Measurements from ENCODE around the gene NGEF.

The NGEF gene

DNA sequence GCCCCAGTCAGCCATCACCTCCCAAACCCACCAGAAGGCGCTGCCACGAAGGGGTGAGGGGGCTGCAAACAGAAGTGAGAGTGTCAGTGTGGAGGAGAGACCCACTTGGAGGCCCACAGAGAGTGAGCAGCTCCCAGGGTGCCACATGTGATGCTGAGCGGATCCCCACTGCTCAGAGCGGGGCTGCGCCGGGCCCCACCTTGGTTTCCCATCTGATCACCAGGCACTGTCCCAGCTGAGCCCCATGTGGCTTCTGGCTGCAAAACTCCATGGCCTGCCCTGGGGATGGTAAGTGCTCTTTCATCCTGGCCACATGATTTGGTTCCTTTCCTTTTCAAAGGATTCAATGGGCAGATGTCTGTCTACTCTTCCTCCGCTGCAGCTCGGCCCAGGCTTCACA is 119.2 kb downstream of the NGEF start:
- no peak for DNase-seq

DNA sequence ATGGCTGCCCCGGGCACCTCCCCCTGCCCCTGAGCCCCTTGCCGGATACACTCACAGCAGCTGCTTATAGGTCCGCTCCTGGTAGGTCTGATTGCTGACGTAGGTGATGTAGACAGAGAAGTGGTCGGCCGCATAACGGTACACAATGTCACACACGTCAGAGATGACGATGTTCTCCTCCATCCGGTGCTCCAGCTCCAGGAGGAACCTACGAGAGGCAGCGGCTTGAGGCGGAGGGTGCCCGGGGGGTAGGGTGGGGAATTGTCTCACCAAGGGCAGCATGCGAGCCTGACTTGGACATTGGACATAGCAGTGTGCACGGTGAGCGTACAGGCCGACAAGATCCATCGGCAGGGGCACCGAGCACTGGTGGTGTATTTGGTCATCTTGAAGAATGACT is 120.2 kb downstream of the NGEF start:
- no peak for DNase-seq

DNA sequence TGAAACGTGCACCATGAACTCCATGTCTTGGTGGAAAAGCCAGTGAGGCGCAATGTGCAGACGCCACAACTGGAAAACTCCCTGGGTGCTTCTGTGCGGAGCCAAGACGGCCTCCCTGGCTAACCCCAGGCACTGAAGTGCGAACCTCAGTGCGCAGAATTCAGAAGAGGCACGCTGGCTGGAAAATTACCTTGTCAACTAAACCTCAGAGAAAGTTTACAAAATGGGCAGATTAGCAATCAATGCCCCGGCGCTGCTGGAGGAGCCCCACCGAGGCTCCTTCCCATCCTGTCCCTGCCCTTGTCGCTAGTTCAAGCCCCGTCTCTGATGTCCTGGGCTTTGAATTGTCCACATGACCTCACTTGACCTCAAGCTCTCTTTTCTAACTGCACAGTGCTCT is 120.8 kb downstream of the NGEF start:
- no peak for DNase-seq

DNA sequence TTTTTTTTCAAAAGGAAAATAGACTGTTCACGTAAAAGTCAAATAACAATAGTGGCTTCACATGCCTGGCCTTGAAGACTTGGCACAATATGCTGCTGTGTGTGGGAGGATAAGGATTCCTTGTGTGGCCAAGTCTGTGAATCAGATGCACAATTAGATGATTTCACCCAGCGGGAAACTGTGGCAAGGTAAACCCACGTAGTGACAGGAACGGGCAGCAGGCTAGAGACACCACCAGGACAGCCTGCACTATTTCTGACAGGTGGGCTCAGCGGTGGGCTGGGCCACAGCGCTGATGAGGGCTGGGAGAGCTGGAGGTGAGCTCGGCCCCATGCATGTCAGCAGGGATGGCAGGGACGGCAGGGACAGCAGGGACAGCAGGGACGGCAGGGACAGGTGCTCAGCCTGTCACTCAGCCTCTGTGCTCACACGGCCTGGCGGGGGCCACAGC is 121.4 kb downstream of the NGEF start:
- peak; percentile 6 for DNase-seq

DNA sequence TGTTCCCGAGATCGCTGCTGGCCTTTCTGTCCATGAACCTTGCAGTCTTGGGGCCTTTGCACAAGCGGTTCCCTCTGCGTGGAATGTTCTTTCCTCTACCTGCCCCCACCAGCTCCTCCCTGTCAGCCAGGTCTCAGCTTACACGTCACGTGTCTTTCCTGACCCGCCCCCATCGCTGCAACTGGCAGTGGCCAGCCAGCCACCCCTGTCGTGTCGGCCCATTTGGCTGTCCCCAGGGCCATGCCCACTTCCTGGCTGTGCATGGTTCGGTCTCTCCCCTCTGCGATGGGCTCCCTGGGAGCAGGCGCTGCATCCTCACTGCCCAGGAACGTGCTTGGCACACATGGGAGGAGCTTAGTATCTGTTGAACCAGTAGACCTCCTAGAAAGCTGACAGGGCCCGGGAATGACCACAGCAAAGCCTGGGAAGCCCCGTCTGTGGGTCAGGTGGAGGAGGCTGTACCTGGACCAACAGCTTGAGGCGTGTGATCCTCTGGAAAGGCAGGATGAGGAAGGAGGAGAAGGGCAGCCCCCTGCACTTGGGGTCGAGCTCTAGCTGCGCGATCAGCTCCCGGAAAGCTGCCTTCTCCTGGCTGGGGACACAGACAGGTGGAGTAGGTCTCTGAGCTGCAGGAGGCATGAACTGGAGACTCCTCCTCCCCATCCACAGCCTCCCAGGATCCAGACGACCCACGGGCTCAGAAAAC is 122.0 kb downstream of the NGEF start:
- peak; percentile 69 for DNase-seq

DNA sequence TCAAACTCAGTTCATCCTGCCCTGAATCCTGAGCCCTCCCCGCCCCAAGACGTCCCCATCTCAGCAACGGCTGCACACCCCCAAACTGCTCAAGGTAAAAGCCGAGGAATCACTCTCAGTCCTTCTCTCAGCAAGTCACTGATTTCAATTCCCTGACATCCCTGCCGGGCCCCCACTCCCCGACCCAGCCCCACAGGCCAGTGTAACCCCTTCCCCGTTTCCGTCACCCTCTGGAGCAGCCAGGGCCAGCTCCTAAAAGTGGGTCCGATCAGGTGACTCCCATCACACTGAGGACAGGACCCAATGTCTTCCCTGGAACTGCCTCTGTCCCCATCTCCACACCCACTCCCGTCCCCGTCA is 122.5 kb downstream of the NGEF start:
- no peak for DNase-seq

DNA sequence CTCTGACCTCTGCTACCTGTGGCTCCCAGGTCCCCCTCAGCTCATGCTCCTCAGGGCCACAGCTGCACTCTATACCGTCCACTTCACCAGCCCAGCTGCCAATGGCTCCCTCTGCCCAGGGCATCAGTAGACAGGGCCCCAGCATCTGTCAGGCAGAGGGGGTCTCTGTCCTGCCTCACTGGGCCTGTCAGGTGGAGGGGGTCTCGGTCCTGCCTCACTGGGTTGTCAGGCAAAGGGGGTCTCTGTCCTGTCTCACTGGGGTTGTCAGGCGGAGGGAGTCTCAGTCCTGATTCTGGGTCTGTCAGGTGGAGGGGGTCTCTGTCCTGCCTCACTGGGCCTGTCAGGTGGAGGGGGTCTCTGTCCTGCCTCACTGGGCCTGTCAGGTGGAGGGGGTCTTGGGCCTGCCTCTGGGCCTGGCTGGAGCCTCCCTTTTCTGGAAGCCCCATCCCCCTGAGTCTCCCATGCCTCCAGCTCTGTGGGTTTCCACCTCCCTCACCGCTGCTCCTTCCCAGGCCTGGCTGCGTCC is 123.1 kb downstream of the NGEF start:
- no peak for DNase-seq

DNA sequence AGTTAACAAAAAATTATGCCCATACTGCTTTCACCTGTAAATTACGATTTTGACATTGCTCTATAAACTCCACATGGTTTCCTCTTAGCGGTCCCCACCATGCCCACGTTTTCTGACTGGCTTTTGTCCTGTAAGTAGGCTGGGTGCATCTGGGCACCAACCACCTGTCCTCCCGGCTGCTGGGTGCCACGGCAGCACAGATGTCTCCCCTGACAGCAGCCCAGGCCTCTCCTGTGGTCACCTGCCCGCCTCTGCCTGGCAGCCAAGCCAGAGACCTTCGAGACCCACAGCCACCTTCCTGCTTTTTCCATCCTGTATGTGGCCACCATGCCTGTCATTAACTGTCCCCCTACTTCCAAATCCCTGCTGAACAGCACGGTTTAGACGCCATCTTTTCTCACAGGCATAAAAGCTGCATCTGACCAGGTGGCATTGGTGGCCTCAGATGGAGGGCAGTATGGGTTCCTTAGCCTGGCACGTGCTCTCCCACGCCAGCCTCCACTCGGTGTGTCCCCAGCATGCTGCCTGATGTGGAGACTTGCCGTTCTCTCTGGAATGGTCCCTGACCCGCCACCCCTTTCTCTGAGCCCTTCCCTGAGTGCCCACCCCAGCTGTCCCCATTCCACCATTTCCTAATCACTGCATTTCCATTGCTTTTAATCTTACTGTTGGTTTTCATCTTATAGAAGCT is 124.1 kb downstream of the NGEF start:
- DNase-seq = no peak

DNA sequence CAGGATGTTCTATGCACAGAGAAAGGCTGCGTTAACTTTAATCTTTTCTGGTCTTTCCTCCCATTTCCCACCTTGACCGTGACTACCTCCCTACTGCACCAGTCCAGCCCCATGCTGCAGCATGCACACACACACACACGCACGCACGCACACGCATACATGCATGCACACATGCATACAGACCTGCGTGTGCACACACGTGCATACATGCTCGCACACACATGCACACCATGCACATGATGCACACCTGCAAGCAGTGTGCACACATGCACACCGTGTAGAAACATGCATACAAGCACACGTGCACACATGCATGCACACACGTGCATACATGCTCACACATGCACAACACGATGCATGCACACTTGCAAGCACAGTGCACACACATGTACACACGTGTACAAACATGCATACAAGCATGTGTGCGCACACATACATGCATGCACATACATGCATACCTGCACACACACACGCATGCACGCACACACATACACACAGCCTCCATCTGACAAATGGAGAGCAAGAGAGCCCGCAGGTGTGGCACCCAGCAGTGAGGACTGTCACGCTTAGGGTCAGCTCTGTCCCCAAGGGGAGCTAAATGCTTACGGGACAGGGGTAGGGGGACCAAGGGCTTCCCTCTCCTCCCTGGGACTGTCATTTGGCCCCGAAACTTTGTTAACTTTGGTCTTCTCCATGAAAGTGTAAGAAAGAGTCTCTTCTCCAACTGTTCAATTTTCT is 124.8 kb downstream of the NGEF start:
- no peak for DNase-seq

DNA sequence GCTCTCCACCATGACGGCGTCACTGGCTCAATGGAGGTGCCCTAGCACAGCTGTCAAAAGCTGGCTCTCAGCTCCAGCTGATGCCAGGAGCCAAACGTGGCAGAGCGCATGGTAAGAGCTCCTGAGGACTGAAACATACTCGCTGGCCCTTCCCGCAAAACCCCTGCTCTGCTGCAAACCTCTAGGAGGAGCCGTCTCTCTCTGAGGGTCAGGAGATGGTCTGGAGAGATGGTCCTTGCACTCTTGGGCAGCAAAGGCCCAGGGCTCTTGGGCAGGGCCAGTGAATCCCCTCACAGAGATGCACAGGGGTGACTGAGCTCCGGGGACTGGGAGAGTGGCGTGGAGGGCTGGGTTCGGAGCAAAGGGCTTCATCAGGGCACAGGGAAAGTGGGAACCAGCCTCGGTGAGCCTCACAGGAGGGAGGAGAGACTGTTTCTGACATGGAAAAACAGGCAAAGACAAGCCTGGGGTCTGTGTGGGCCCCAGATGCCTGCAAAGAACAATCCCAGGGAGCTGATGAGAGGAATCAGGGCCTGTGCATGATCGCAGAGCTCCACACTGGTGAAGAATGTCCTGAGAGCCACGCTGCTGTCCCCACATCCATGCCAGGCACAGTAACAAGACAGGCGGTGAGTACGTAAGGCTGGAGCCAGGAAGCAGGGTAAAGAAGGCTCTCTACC is 125.7 kb downstream of the NGEF start:
- no peak for DNase-seq

DNA sequence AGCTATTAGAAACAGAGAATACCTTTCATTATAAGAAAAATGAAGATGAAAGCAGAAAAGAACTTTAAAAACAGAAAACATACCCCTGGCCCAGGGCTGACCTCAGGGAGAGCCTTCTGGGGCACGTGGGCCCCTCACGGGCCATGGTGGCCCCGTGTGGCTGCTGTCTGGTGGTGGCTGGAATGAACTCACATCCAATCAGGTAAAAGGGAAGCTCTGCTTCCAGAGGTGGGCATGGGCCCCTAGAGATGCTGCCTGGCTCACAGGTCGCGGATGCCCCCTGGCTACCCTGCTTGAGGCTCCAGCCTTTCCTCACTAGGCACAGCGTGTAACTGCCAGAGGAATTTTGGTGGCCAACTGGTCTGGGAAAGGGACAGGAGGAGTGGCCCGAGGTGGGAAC is 126.4 kb downstream of the NGEF start:
- DNase-seq = no peak

DNA sequence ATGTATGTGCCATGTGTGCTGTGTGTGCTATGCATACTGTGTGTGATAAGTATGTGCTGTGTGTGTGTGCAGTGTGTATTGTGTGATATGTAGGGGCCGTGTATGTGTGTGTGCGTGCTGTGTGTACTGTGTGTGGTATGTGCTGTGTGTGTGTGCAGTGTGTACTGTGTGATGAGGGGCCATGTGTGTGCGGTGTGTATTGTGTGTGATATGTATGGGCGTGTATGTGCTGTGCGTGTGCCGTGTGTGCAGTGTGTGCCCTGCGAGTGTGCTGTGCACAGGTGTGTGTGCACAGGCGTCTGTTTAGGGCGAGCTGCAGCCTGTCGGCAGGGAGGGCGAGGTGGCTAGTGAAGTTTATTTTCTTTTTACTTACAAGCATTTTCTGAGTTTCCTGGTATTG is 126.9 kb downstream of the NGEF start:
- no peak for DNase-seq

DNA sequence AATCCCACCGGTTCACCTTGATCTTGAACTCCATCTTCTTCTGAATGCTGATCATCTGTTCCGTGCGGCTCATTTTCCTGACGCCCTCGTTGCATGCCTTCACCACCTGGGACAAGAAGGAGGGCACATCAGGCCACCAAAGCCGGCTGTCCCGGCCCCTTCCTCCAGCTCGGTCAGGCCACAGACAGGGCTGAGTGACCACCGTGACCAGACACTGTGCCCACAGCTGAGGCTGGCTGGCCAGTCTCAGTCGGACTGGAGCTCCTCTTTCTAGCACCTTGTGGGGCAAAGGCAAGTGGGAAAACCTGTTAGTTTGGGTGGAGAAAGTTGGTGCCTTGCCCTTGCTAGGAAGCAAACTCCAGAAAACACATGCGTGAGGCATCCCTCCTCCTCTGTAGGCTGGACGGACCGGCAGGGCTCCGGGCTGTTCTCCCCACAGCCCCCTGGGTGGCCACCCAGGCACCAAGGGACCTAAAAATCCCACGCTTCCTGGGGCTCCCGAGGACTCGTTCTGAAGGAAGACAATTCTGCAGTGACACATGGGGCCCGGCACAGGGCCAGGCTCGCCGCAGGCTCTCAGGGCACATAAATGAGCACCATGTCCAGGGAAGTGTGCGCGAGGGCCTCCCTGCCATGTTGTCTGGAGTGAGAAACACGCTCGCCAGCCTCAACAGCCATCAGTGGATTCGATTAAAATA is 127.6 kb downstream of the NGEF start:
- DNase-seq = no peak

DNA sequence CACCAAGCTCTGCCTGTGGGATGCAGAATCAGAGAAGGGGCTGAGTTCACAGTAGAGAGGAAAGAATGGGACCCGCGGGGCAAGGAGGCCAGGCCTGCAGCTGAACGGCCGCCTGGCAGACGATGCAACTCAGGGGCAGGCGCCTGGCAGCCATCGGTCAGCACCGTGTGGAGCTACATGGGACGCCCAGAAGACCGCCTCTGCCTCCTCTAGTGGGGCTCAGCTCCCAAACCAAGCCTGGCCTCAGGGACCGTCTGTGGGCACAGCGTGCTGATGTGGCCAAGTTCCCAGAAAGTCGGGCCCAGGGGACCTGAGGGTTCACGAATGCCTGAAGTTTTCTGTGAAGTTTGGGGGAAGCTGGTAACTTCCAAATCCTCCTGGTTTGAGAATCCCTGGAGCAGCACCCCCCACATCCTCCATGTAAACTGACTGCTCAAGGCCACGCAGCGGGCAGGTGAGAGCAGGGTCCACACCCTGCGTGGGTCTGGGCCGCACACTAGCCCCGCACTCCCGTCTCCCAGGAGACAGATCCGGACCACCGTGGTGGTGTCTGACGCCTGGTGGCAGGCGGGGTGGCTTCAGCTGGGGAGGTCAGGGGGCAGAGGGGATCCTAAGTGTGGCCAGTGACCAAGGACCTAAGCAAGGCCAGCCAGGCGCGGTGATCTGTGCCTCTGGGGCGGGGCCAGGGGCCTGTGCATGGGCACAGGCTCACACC is 128.3 kb downstream of the NGEF start:
- DNase-seq = no peak

DNA sequence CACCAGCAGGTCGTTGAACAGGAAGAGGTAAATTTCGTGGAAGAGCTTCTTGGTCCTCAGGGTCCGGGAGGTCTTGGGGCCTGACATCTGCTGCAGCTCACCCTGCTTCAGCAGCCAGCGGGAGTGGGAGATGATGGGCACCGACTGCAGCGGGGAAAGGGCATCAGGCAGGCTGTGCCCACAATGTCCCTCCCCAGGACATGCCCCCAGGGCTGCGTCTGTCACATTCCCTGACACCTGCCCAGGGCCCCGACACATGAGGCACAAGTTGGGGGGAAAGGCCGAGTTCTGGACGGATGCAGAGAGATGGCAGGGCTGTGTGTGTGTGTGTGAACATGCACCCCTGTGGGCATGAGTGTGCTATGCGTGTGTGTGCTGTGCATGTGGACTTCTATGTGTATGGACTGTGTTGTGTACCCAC is 129.0 kb downstream of the NGEF start:
- DNase-seq = no peak

DNA sequence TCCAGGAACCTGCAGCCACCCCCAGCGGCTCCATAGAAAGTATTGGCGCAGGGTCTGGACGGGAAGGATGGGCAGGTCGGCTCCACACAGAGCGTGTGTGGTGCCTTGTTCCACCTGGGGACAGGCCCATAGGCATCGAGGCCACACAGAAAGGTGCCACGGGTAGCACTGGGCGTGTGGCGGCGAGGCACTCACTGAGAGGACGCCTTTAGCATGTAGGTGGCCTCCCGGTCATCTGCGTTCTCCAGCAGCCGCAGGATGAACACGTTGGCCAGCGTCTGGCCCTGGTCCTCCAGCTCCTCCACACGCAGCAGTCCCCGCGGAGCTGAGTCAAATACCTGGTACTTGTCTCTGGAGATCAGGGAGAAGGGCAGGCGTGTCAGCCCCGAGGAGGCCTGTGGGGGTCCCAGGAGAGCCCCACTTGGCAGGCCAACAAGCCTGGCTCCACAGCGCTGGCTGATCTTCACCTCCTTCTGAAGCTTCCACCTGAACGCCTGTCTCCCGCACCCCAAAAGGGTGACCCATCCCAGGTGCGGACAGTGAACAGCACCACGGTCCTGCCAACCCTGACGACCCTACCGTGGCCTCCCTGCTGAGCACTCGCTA is 129.8 kb downstream of the NGEF start:
- DNase-seq = no peak

DNA sequence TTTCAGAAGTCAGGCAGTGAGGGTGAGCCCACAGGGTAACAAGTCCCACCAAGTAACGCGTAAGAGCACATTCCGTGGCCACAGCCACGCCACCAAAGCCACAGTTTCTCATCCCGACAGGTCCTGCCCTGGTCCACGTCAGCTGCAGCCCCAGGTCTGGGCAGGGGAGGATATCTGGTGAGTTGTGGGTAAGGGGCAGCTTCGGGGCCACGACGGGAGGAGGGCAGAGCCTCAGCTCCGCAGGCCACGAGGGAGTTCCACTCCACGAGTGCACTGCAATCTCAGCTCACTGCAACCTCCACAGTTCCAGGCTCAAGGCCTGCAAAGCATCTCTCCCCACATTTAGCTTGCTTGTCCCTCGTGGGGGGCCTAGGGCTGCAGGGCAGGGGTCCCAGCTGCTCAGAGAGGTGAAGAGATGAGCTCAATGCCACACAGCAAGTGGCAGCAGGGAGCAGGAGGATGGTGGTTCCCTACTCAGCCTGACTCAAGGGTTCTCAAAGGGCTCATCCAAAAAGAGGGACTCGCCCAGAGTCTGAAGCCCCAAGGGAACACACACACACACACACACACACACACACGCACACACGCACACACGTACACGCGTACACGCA is 130.4 kb downstream of the NGEF start:
- DNase-seq = no peak

DNA sequence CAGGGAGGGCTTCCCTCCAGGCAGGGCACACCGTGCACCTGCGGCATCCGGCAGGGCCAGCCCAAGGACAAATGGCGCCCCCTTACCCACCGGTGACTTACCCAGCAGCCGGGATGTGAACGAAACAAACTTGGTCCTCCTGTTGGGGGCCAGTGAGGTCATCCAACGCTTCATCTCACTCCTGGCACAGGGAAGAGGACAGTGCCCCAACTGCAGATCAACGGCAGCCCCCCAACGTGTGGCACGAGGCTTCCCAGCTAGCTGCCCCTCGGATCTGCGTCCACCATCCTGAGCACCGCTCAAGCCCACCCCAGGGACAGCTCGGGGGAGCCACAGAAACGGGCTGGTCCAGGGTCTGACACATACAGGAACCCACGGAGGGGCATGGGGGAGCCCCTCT is 131.0 kb downstream of the NGEF start:
- DNase-seq = no peak

DNA sequence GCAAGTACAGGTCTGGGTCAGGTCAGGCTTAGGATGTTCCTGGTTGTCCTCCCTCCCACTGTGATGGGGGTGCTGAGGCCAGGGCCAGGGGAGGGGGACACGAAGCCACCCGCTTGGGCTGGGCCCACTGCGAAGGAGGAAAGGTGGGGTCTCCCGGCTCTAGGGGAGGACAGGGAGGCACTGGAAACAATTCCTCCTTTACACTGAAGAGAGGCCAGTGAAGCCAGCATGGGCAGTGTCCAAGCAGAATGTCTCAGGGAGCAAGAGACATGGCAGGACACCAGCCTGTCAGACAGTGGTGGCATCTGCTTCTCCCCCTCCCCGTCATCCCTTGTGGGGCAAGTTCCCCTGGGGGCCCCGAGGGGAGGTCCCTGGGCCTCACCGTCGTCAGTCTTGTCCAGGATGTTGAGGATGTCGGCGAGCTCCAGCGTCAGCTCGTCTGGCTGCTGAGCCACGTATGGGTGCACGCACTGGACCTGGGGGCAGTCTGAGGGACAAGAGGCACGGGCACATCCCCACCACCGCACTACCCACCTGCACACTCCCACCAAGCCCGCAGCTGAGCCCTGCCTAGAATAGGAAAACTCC is 132.2 kb downstream of the NGEF start:
- no peak for DNase-seq

DNA sequence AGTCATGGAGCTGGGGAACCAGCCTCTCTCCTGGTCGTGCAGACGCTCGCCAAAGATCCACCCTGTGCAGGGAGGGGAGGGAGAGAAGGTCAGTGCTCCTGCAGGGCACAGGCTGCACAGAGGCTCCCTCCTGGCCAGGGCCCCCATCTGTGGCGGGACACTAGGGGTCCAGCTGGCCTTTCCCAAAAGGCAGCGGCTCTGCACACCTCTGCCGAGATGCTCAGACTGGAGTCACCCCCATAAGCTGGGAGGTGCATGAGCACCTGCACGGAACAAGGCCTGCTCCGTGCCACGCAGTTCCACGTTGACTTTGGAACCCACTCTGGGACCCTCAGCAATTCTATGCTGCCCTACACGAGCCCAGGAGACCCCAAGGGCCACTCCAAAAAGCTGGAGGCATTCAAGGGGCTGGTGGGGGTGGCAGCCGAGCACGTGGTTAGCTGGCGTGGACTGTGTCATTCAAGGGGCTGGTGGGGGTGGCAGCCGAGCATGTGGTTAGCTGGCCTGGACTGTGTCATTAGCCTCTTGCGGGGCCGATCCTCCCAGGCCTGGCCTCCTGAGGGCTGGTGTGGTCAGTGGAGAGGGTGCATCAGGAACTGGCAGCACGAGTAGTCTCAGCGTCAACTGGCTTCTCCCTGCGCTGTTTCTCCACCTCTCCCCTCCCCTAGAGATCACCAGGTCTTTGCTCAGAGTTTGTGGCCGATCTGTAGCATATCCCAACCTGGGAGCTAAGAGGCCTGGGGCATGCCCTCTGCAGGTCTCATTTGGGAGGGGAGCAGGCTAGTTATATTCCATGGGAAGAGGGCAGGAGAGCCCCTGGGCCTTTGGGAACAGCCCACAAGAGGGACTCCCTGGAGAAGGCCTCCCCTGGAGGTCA is 133.2 kb downstream of the NGEF start:
- DNase-seq = no peak
